Epithelial cell of proximal tubule (primary cell): Measurements from ENCODE around the gene PLCB1. TPM values are rescaled to one million over a fixed set of nuclear protein-coding genes. Genes with fewer than 3 reads are reported as not detected.
A peak's percentile ranks its signal among the peaks of the same experiment; 100 is the strongest.
"Not testable (repeated sequence)": the region's sequence is repeated elsewhere in the genome, so short reads cannot be mapped to it uniquely, and the experiment has no call there.

Experiments used
- DNase-seq: peaks from one replicate; pipeline ENCODE4 v3.0.0-alpha.2; 2011; ENCODE audit warnings: low read depth
- H3K4me3 ChIP-seq: 2 replicates; pipeline ENCODE4 v1.5.1; 2011; ENCODE audit warnings: low read depth, mild to moderate bottlenecking, low read length
- total RNA-seq: library from RNA; depleted of rRNA; stranded (reverse); fragments of >200 nt; gene quantifications from 2 replicates; pipeline ENCODE4 v1.2.3, GENCODE V29; 2015
- TF ChIP-seq, protein P1 (sequence below): conservative IDR thresholded peaks from 2 replicates; pipeline ENCODE4 v1.5.1; 2012; ENCODE audit warnings: low read depth, mild to moderate bottlenecking, low read length

The PLCB1 gene
- total RNA-seq, 1 donor from 2014 or later: 2.2 TPM

DNA sequence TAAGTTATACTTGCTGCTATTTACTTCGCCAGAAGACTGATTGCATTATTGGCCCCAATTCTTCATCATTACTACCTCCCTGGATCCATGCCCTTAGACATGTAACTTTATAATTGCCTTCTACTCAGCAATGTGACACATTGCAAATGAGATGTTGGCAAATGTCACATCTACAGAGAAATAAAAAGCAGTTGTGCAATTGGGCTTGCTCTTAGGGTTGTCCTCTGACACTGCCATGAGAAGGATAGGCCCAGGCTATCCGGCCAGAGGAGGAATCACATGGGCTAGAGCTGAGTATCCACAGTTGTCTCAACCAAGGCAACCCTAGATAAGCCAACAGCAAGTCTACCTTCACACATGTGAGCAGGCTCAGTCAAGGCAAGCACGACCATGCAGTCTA lies 447.0 kb downstream of the PLCB1 start:
- TF ChIP-seq, protein P1, sequence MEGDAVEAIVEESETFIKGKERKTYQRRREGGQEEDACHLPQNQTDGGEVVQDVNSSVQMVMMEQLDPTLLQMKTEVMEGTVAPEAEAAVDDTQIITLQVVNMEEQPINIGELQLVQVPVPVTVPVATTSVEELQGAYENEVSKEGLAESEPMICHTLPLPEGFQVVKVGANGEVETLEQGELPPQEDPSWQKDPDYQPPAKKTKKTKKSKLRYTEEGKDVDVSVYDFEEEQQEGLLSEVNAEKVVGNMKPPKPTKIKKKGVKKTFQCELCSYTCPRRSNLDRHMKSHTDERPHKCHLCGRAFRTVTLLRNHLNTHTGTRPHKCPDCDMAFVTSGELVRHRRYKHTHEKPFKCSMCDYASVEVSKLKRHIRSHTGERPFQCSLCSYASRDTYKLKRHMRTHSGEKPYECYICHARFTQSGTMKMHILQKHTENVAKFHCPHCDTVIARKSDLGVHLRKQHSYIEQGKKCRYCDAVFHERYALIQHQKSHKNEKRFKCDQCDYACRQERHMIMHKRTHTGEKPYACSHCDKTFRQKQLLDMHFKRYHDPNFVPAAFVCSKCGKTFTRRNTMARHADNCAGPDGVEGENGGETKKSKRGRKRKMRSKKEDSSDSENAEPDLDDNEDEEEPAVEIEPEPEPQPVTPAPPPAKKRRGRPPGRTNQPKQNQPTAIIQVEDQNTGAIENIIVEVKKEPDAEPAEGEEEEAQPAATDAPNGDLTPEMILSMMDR: no peak
- no peak for DNase-seq
- H3K4me3 ChIP-seq: no peak overlapping the region

DNA sequence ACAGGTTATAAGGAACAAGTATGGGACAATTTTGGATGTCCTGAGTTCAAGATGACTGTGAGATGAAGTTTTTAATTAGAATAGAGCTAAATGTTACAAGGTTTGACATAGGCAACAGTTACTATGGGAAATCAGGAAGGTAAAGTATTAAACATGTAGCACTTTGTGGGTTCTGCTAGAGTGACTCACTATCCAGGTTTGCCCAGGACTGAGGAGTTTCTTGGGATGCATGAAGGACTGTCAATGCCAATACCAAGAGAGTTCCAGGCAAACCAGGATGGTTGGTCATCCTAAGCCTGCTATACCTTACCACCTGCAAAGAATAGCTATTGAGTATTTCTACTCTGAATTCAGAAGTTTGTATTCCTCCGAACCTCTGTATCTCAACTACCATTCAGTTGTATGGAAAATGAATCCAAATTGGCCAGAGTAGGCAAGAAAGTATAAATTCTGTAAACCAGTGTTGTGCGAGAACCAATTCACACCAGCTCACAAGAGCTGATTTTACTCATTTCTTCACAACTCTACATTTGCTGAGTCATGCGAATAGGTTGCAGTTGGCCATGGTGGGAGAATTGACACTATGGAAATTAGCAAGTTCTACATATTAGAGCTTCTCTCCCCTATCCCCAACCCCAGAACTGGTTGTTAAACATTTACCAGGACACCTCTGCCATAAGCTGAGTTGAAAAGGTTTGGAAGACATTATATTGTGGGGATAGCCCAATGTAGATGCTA lies 449.5 kb downstream of the PLCB1 start:
- DNase-seq: no peak
- no peak overlapping the region for H3K4me3 ChIP-seq
- TF ChIP-seq, protein P1: no peak

DNA sequence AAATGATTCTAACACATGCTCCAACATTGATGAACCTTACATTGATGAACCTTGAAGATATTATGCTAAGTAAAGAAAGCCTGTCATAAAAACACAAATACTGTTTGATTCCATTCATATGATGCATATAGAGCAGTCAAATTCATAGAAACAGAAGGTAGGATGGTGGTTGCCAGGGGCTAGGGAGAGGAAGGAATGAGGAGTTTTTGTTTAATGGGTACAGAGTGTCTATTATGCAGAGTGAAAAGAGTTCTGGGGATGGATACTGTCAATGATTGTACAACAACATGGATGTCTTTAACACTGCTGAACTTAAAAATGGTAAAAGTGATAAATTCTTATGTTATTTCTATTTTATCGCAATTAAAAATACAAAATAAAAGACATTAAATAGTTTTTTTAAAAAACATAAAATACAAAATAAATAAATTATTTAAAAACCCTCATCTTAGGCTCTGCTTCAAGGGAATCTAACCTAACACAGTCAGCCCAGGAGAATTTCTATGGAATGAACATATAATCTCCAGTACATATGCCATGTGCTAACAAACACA lies 451.0 kb downstream of the PLCB1 start:
- no peak for DNase-seq
- peak overlapping the region; percentile 15 for H3K4me3 ChIP-seq
- TF ChIP-seq, protein P1: no peak

DNA sequence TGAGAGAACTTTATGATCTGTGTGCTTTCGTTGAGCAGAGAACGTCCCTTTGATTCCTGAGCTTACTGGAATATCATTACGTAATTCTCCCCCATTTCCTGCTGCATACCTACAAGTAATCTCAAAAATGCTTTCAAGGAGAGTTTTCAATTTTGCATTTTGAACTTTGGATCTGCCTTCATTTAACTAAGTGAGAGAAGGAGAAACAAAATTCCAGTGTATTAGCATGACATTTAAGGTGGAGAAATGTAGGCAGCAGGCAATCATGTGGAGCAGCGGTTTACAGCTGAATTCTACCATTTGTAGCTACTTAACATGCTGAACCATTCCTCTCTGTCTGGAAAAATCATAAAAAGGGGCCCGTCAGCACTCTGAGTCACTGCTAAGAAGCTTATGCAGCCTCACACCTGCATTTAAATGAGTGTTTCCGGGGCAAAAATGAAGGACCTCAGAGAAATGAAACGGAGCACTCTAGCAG lies 451.5 kb downstream of the PLCB1 start:
- TF ChIP-seq, protein P1: no peak
- peak; percentile 75 for DNase-seq
- peak overlapping the region; percentile 15 for H3K4me3 ChIP-seq

DNA sequence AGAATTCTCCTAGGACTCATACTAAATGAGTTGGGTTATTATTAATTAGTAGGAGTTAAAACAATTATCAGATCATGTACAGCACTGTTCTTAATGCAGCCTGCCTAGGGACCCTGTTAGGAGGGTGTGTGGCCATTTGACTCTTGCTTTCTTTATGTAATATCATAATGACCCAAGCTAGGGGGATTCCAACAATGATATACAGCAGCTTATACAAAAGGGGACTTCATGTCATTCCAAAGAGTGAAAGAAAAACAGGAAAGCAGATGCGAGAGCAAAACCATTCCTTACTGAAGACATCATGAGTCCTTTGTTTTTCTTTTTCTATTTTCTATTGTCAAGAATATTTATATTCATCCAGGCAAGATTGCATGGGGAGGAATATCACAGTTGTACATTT lies 455.2 kb downstream of the PLCB1 start:
- TF ChIP-seq, protein P1: no peak
- H3K4me3 ChIP-seq: no peak overlapping the region
- DNase-seq: no peak

DNA sequence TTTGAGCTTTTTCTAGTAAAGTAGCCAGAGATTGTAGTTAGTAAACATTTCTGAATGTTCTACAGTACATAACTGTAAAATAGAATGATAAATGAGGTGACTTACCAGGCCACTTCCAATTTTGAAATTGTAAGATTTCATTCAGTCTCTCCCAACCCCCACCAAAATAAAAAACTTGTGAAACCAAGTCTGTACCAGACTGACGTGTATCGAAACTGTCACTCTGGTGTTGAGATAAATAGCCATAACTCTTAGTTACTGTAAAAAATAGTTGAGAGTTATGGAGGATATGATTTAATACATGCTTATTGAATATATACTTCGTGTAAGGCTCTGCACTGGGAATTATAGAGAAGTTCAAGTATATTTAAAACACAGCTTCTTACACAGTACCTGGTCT lies 455.7 kb downstream of the PLCB1 start:
- TF ChIP-seq, protein P1: no peak
- no peak overlapping the region for H3K4me3 ChIP-seq
- no peak for DNase-seq

DNA sequence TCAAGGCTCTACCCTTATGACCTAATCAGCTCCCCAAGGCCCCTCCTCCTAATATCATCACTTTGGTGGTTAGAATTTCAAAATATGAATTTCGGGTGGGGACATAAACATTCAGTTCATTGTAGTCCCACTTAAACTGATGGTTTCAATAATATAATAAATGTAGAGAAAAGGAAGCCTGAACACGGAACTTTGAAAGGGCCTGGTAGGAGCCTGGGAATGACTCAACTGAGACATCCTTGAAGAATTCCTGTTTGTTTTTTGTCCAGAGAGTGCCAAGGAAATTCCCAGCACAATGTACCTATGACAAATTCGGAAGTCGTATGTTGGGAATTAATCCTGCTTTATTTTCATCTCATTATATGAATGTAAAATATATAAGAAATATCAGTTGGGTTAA lies 457.9 kb downstream of the PLCB1 start:
- no peak for DNase-seq
- H3K4me3 ChIP-seq: no peak overlapping the region
- TF ChIP-seq, protein P1: no peak

DNA sequence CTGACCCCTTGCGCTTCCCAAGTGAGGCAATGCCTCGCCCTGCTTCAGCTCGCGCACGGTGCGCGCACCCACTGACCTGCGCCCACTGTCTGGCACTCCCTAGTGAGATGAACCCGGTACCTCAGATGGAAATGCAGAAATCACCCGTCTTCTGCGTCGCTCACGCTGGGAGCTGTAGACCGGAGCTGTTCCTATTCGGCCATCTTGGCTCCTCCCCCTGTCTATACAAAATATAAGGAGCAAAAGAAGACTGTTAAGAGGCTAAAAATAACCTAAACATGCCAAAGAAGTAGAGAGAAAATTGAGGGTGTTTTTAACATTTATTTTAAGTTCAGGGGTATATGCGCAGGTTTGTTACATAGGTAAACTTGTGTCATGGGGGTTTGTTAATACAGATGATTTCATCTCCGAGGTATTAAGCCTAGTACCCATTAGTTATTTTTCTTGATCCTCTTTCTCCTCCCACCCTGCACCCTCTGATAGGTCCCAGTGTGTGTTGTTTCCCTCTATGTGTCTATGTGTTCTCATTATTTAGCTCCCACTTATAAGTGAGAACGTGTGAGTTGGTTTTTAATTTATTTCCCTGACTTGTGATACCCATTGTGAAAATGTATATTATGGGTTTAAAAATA lies 469.0 kb downstream of the PLCB1 start:
- H3K4me3 ChIP-seq: peak overlapping the region; percentile 15
- DNase-seq: not testable (repeated sequence)
